ENCODE measurements around the gene TRAPPC10. TPM values are rescaled to one million over a fixed set of nuclear protein-coding genes. Genes with fewer than 3 reads are reported as not detected.

TRAPPC10 gene
- total and polyA plus RNA-seq, 2 donors (not counting 1 experiment from before 2014, with no cell fraction given): 61.7 to 145 TPM

- CTCF ChIA-PET: interaction anchor here (1.2 to 1.3 kb wide), 2 partner anchors 16 to 181 kb away, joined by 3 read pairs; no protein-coding TSS in a partner anchor
- no peaks in the 10 kb centered on the region for H4K20me1 ChIP-seq (ENCODE audit: control insufficient read depth, insufficient read depth, low read length, poor library complexity, severe bottlenecking)
- Mint-ChIP-seq H3K27ac (no peak overlapping the region), H3K27me3 (no peaks in the 10 kb centered on the region), H3K9me3 (ENCODE audit: insufficient read depth) (no peaks in the 10 kb centered on the region), H3K4me3 (no peak overlapping the region), H3K4me1 (peaks cover 1% of the 10 kb centered on the region)
- H3K9ac ChIP-seq (ENCODE audit: low read length): no peak overlapping the region
- no peaks in the 10 kb centered on the region for H3K79me2 ChIP-seq (ENCODE audit: control insufficient read depth, insufficient read depth, low read length)
- no peak overlapping the region for H3K4me2 ChIP-seq (replicated peaks; ENCODE audit: low read depth, low read length, poor library complexity, severe bottlenecking)
- no peaks in the 10 kb centered on the region for H3K9me3 ChIP-seq (ENCODE audit: control extremely low read depth in 1 of 3, control insufficient read depth in 2 of 3, insufficient read depth in 1 of 3, low read length in 2 of 3)
- no peak overlapping the region for H2AFZ ChIP-seq (ENCODE audit: insufficient read depth, low read depth, low read length, poor library complexity, severe bottlenecking)
- no peaks in the 10 kb centered on the region for H3K36me3 ChIP-seq (replicated peaks in 1 of 2; ENCODE audit: control extremely low read depth in 1 of 2, control insufficient read depth in 1 of 2, extremely low read depth in 1 of 2, insufficient read depth in 2 of 2, low read length in 1 of 2)
- H3K27ac ChIP-seq (ENCODE audit: low read length in 2 of 2): no peak overlapping the region
- ATAC-seq (ENCODE audit: low read depth) (no peak), DNase-seq (no peak)
- no peak overlapping the region for H3K4me3 ChIP-seq (ENCODE audit: control extremely low read depth in 1 of 5, extremely low read depth in 1 of 5, insufficient read depth in 1 of 5, low read depth in 2 of 5, low read length in 4 of 5)
- peaks cover 0 to 5% (median 1%) of the 10 kb centered on the region in 4 experiments for H3K27me3 ChIP-seq (replicated peaks in 1 of 4; ENCODE audit: control extremely low read depth in 1 of 4, control insufficient read depth in 3 of 4, insufficient read depth in 4 of 4, low read length in 3 of 4)
- POLR2A ChIA-PET: no interaction called here
- no peaks in the 10 kb centered on the region for H3K4me1 ChIP-seq (ENCODE audit: control insufficient read depth in 2 of 2, insufficient read depth in 2 of 2, low read length in 2 of 2)
- 95% methylated on average over 33 of the region's 33 CpGs for WGBS (ENCODE audit: insufficient coverage)
- intact Hi-C loops (cut with micrococcal nuclease): no loop called here
- no peak for TF ChIP-seq EZH2 (IDR thresholded peaks at IDR 0.05; ENCODE audit: borderline replicate concordance, insufficient read depth, low read depth, low read length, poor library complexity, severe bottlenecking)
- no peak for TF ChIP-seq CTCF (IDR thresholded peaks at IDR 0.05)
Measured at GRCh38 chr21:43991447-43991991, 20.6 kb upstream of the TRAPPC10 start.

- no peak overlapping the region for H3K27ac ChIP-seq (ENCODE audit: low read length in 2 of 2)
- no peak for ATAC-seq (ENCODE audit: low read depth)
- H3K4me3 Mint-ChIP-seq: no peak overlapping the region
- POLR2A ChIA-PET: no interaction called here
- CTCF ChIA-PET: interaction anchor here (1.2 to 1.3 kb wide), 2 partner anchors 17 to 181 kb away, joined by 3 read pairs; no protein-coding TSS in a partner anchor
- H3K9me3 Mint-ChIP-seq (ENCODE audit: insufficient read depth): no peaks in the 10 kb centered on the region
- H3K36me3 ChIP-seq (replicated peaks in 1 of 2; ENCODE audit: control extremely low read depth in 1 of 2, control insufficient read depth in 1 of 2, extremely low read depth in 1 of 2, insufficient read depth in 2 of 2, low read length in 1 of 2): no peaks in the 10 kb centered on the region
- H3K4me1 Mint-ChIP-seq: no peaks in the 10 kb centered on the region
- no peak overlapping the region for H3K4me3 ChIP-seq (ENCODE audit: control extremely low read depth in 1 of 5, extremely low read depth in 1 of 5, insufficient read depth in 1 of 5, low read depth in 2 of 5, low read length in 4 of 5)
- intact Hi-C loops (cut with micrococcal nuclease): no loop called here
- H3K27ac Mint-ChIP-seq: no peak overlapping the region
- no peak for TF ChIP-seq CTCF (IDR thresholded peaks at IDR 0.05)
- no peak for TF ChIP-seq EZH2 (IDR thresholded peaks at IDR 0.05; ENCODE audit: borderline replicate concordance, insufficient read depth, low read depth, low read length, poor library complexity, severe bottlenecking)
- DNase-seq: no peak
- H3K27me3 Mint-ChIP-seq: peaks cover 3% of the 10 kb centered on the region
- no peaks in the 10 kb centered on the region for H3K9me3 ChIP-seq (ENCODE audit: control extremely low read depth in 1 of 3, control insufficient read depth in 2 of 3, insufficient read depth in 1 of 3, low read length in 2 of 3)
- H3K4me2 ChIP-seq (replicated peaks; ENCODE audit: low read depth, low read length, poor library complexity, severe bottlenecking): no peak overlapping the region
- H2AFZ ChIP-seq (ENCODE audit: insufficient read depth, low read depth, low read length, poor library complexity, severe bottlenecking): no peak overlapping the region
- H3K9ac ChIP-seq (ENCODE audit: low read length): no peak overlapping the region
- 97% methylated on average over 7 of the region's 11 CpGs for WGBS (ENCODE audit: insufficient coverage)
- H3K79me2 ChIP-seq (ENCODE audit: control insufficient read depth, insufficient read depth, low read length): no peaks in the 10 kb centered on the region
- no peaks in the 10 kb centered on the region for H4K20me1 ChIP-seq (ENCODE audit: control insufficient read depth, insufficient read depth, low read length, poor library complexity, severe bottlenecking)
- peaks cover 0 to 4% (median 1%) of the 10 kb centered on the region in 4 experiments for H3K27me3 ChIP-seq (replicated peaks in 1 of 4; ENCODE audit: control extremely low read depth in 1 of 4, control insufficient read depth in 3 of 4, insufficient read depth in 4 of 4, low read length in 3 of 4)
- H3K4me1 ChIP-seq (ENCODE audit: control insufficient read depth in 2 of 2, insufficient read depth in 2 of 2, low read length in 2 of 2): no peaks in the 10 kb centered on the region
Measured at GRCh38 chr21:43992121-43992520, 20.0 kb upstream of the TRAPPC10 start.
